ENCODE measurements around the gene MCHR1. TPM values are rescaled to one million over a fixed set of nuclear protein-coding genes. Genes with fewer than 3 reads are reported as not detected.

Gene MCHR1, protein sequence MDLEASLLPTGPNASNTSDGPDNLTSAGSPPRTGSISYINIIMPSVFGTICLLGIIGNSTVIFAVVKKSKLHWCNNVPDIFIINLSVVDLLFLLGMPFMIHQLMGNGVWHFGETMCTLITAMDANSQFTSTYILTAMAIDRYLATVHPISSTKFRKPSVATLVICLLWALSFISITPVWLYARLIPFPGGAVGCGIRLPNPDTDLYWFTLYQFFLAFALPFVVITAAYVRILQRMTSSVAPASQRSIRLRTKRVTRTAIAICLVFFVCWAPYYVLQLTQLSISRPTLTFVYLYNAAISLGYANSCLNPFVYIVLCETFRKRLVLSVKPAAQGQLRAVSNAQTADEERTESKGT
- polyA plus RNA-seq (2013, experiment 1 of 2) = 0.76 TPM
- 0.48 TPM for polyA plus RNA-seq (2013, experiment 2 of 2)

DNA sequence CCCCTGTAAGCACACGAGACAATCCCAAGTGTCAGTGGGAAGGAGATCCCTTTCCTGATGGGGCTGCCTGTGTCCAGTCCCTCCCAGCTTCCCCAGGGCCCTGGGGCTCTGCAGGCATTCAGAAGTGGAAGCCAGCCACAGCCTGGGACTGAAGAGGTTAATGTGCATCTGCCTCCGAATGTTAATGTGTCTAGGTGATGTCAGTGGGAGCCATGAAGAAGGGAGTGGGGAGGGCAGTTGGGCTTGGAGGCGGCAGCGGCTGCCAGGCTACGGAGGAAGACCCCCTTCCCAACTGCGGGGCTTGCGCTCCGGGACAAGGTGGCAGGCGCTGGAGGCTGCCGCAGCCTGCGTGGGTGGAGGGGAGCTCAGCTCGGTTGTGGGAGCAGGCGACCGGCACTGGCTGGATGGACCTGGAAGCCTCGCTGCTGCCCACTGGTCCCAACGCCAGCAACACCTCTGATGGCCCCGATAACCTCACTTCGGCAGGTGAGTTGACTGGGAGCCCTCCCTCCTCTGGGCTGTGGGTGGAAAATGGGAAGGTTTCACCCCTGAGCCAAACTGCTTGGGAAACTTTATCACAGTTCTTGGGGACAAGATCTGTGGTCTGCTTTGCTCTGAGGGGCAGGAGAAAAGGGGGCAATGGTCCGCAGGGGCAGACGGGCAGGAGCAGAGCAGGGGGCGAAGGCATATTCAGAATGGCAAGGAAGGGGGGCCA lies at the start of gene MCHR1:
TSS of gene MCHR1 (plus strand) at position 236 of the 715 bp plus-strand sequence. CDS start at position 405, 169 bp downstream.
- 60% methylated on average over 21 of the region's 21 CpGs for WGBS
- Histone ChIP-seq H2BK12ac (ENCODE audit: low read length in 2 of 2) (peak within 1 kb of the TSS in 1 of 2 experiments; percentile 67), H2BK120ac (ENCODE audit: low read depth, low read length) (no peak within 1 kb of the TSS), H3K36me3 (ENCODE audit: control insufficient read depth in 1 of 2, insufficient read depth in 2 of 2, low read depth in 1 of 2, low read length in 2 of 2) (peaks cover 0 to 10% of the 10 kb centered on the region in 2 experiments), H3K18ac (ENCODE audit: low read depth in 1 of 2, low read length in 2 of 2) (peak within 1 kb of the TSS in 1 of 2 experiments; percentile 7), H4K91ac (ENCODE audit: low read length) (no peak within 1 kb of the TSS), H3K4ac (ENCODE audit: low read depth in 1 of 2, low read length in 2 of 2) (peak within 1 kb of the TSS in 1 of 2 experiments; percentile 2), H4K8ac (ENCODE audit: low read length) (no peak within 1 kb of the TSS), H3K23ac (ENCODE audit: low read length in 2 of 2) (no peak within 1 kb of the TSS), H3K27ac (ENCODE audit: low read length, poor library complexity, severe bottlenecking) (no peak within 1 kb of the TSS), H2BK5ac (ENCODE audit: low read depth, low read length, poor library complexity, severe bottlenecking) (no peak within 1 kb of the TSS), H3K9ac (ENCODE audit: low read length) (peak within 1 kb of the TSS; percentile 43), H2BK15ac (ENCODE audit: low read depth, poor library complexity, severe bottlenecking) (peak within 1 kb of the TSS; percentile 70), H3K4me1 (ENCODE audit: control insufficient read depth, insufficient read depth, low read depth, low read length) (peaks cover 16% of the 10 kb centered on the region), H3K79me1 (replicated peaks; ENCODE audit: low read length, poor library complexity, severe bottlenecking) (no peaks in the 10 kb centered on the region), H3K14ac (ENCODE audit: low read length in 2 of 2) (peak within 1 kb of the TSS in 1 of 2 experiments; percentile 22), H3K9me3 (ENCODE audit: control insufficient read depth, low read length) (no peaks in the 10 kb centered on the region), H3K4me3 (ENCODE audit: insufficient read depth in 1 of 2, low read depth in 1 of 2, low read length in 2 of 2) (peak within 1 kb of the TSS; percentile 40 to 69), H3K4me2 (ENCODE audit: low read length, poor library complexity, severe bottlenecking) (peak within 1 kb of the TSS; percentile 64), H2AFZ (ENCODE audit: low read depth, low read length) (no peak within 1 kb of the TSS), H3K27me3 (ENCODE audit: control insufficient read depth in 1 of 2, insufficient read depth in 1 of 2, low read length in 2 of 2) (peaks cover 0 to 14% of the 10 kb centered on the region in 2 experiments), H2AK5ac (ENCODE audit: low read length, severe bottlenecking) (no peak within 1 kb of the TSS)
- no peak for DNase-seq

DNA sequence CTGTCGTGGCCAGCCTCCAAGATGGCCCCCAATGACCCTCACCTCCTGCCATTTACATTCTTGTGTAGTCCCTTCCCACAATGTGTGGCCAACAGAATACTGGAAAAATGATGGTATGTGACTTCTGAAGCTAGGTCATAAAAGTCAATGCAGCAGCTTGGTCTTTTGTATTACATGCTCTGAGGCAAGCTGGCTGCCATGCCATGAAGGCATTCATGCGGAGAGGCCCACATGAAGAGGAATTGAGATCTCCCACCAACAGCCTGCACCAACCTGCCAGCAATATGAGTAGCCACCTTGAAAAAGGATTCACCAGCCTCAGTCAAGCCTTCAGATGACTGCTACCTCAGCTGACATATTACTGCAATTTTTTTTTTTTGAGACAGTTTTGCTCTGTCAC lies 47.4 kb upstream of the MCHR1 start:
- Histone ChIP-seq H3K36me3 (ENCODE audit: control insufficient read depth in 1 of 2, insufficient read depth in 2 of 2, low read depth in 1 of 2, low read length in 2 of 2) (no peaks in the 10 kb centered on the region), H3K4ac (ENCODE audit: low read depth in 1 of 2, low read length in 2 of 2) (no peak overlapping the region), H4K8ac (ENCODE audit: low read length) (no peak overlapping the region), H2AFZ (ENCODE audit: low read depth, low read length) (no peak overlapping the region), H3K4me3 (ENCODE audit: insufficient read depth in 1 of 2, low read depth in 1 of 2, low read length in 2 of 2) (no peak overlapping the region), H3K18ac (ENCODE audit: low read depth in 1 of 2, low read length in 2 of 2) (no peak overlapping the region), H3K9me3 (ENCODE audit: control insufficient read depth, low read length) (no peaks in the 10 kb centered on the region), H3K14ac (ENCODE audit: low read length in 2 of 2) (peak overlapping the region in 1 of 2 experiments; percentile 81), H4K91ac (ENCODE audit: low read length) (no peak overlapping the region), H3K23ac (ENCODE audit: low read length in 2 of 2) (no peak overlapping the region), H2BK12ac (ENCODE audit: low read length in 2 of 2) (no peak overlapping the region), H3K27ac (ENCODE audit: low read length, poor library complexity, severe bottlenecking) (peak overlapping the region; percentile 56), H3K4me1 (ENCODE audit: control insufficient read depth, insufficient read depth, low read depth, low read length) (peaks cover 9% of the 10 kb centered on the region), H3K9ac (ENCODE audit: low read length) (no peak overlapping the region), H2BK15ac (ENCODE audit: low read depth, poor library complexity, severe bottlenecking) (no peak overlapping the region), H2AK5ac (ENCODE audit: low read length, severe bottlenecking) (no peak overlapping the region), H3K79me1 (replicated peaks; ENCODE audit: low read length, poor library complexity, severe bottlenecking) (no peaks in the 10 kb centered on the region), H2BK120ac (ENCODE audit: low read depth, low read length) (no peak overlapping the region), H3K27me3 (ENCODE audit: control insufficient read depth in 1 of 2, insufficient read depth in 1 of 2, low read length in 2 of 2) (no peaks in the 10 kb centered on the region), H3K4me2 (ENCODE audit: low read length, poor library complexity, severe bottlenecking) (no peak overlapping the region), H2BK5ac (ENCODE audit: low read depth, low read length, poor library complexity, severe bottlenecking) (no peak overlapping the region)
- no peak for DNase-seq
- WGBS = 98% methylated on average over 2 of the region's 2 CpGs

DNA sequence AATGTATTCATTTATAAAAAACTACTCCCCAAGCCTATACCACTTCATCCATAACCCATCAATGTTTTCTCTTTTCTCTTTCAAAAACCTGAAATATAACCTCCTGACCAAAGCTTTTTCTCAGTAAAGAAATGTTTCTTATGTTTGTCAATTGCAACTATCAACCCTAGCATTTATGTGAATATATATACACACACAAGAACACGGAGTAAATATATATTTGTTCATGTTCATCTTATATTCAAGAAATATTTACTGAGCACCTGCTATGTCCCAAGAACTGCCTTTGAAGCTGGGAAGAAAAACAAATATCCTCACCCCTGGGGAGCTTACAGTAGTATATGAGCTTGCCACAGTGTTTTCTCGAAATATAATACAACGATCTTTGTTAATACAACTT lies 46.2 kb upstream of the MCHR1 start:
- no peak overlapping the region for H4K91ac ChIP-seq (ENCODE audit: low read length)
- H3K14ac ChIP-seq (ENCODE audit: low read length in 2 of 2) = no peak overlapping the region
- no peak for DNase-seq
- no peak overlapping the region for H2BK12ac ChIP-seq (ENCODE audit: low read length in 2 of 2)
- no peaks in the 10 kb centered on the region for H3K27me3 ChIP-seq (ENCODE audit: control insufficient read depth in 1 of 2, insufficient read depth in 1 of 2, low read length in 2 of 2)
- H2BK5ac ChIP-seq (ENCODE audit: low read depth, low read length, poor library complexity, severe bottlenecking) = no peak overlapping the region
- H3K27ac ChIP-seq (ENCODE audit: low read length, poor library complexity, severe bottlenecking) = no peak overlapping the region
- no peak overlapping the region for H2BK120ac ChIP-seq (ENCODE audit: low read depth, low read length)
- H3K9ac ChIP-seq (ENCODE audit: low read length) = no peak overlapping the region
- H2AFZ ChIP-seq (ENCODE audit: low read depth, low read length) = no peak overlapping the region
- peaks cover 8% of the 10 kb centered on the region for H3K4me1 ChIP-seq (ENCODE audit: control insufficient read depth, insufficient read depth, low read depth, low read length)
- no peak overlapping the region for H3K4ac ChIP-seq (ENCODE audit: low read depth in 1 of 2, low read length in 2 of 2)
- H2BK15ac ChIP-seq (ENCODE audit: low read depth, poor library complexity, severe bottlenecking) = no peak overlapping the region
- H2AK5ac ChIP-seq (ENCODE audit: low read length, severe bottlenecking) = no peak overlapping the region
- no peak overlapping the region for H4K8ac ChIP-seq (ENCODE audit: low read length)
- H3K79me1 ChIP-seq (replicated peaks; ENCODE audit: low read length, poor library complexity, severe bottlenecking) = peaks cover 7% of the 10 kb centered on the region
- no CpG with 5 or more reads among the region's 3 CpGs for WGBS
- H3K23ac ChIP-seq (ENCODE audit: low read length in 2 of 2) = no peak overlapping the region
- H3K9me3 ChIP-seq (ENCODE audit: control insufficient read depth, low read length) = no peaks in the 10 kb centered on the region
- H3K4me3 ChIP-seq (ENCODE audit: insufficient read depth in 1 of 2, low read depth in 1 of 2, low read length in 2 of 2) = no peak overlapping the region
- no peak overlapping the region for H3K18ac ChIP-seq (ENCODE audit: low read depth in 1 of 2, low read length in 2 of 2)
- H3K36me3 ChIP-seq (ENCODE audit: control insufficient read depth in 1 of 2, insufficient read depth in 2 of 2, low read depth in 1 of 2, low read length in 2 of 2) = no peaks in the 10 kb centered on the region
- no peak overlapping the region for H3K4me2 ChIP-seq (ENCODE audit: low read length, poor library complexity, severe bottlenecking)

All from mesenchymal stem cell (in vitro differentiated cells and primary cell).